ENCODE results near the gene GAL3ST1.
"Not testable (repeated sequence)": the region's sequence is repeated elsewhere in the genome, so short reads cannot be mapped to it uniquely, and the experiment has no call there.

DNA sequence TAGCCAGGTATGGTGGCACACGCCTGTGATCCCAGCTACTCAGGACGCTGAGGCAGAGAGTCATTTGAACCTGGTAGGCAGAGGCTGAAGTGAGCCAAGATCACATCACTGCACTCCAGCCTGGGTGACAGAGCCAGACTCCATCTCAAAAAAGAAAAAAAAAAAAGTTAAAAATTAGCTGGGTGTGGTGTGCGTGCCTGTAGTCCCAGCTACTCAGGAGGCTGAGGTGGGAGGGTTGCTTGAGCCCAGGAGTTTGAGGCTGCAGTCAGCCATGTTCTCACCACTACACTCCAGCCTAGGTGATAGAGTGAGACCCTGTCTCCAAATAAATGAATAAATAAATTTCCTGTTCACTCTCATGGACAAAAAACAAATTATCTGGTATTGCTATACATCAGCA lies 33.0 kb downstream of the GAL3ST1 start:
- TF ChIP-seq, protein P1, sequence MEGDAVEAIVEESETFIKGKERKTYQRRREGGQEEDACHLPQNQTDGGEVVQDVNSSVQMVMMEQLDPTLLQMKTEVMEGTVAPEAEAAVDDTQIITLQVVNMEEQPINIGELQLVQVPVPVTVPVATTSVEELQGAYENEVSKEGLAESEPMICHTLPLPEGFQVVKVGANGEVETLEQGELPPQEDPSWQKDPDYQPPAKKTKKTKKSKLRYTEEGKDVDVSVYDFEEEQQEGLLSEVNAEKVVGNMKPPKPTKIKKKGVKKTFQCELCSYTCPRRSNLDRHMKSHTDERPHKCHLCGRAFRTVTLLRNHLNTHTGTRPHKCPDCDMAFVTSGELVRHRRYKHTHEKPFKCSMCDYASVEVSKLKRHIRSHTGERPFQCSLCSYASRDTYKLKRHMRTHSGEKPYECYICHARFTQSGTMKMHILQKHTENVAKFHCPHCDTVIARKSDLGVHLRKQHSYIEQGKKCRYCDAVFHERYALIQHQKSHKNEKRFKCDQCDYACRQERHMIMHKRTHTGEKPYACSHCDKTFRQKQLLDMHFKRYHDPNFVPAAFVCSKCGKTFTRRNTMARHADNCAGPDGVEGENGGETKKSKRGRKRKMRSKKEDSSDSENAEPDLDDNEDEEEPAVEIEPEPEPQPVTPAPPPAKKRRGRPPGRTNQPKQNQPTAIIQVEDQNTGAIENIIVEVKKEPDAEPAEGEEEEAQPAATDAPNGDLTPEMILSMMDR (conservative IDR thresholded peaks at IDR 0.05 in 1 of 2, IDR thresholded peaks at IDR 0.05 in 1 of 2; ENCODE audit: extremely low read depth in 1 of 2, insufficient read depth in 1 of 2, low read depth in 1 of 2, low read length in 2 of 2), result not testable (repeated sequence)
- not testable (repeated sequence) for TF ChIP-seq EZH2 (IDR thresholded peaks at IDR 0.05; ENCODE audit: borderline replicate concordance, low read length)
